Left ventricle myocardium inferior (tissue), 1 donor: ENCODE data around the gene TTYH3. TPM values are rescaled to one million over a fixed set of nuclear protein-coding genes. Genes with fewer than 3 reads are reported as not detected.

ENCODE experiments used
- DNase-seq: peaks from one replicate; pipeline ENCODE4 v3.0.0-alpha.2; 2020
- H3K27ac ChIP-seq: fragments of 200-600 bp; replicated peaks from 2 replicates; pipeline ENCODE4 v1.8.0; 2021
- H3K27me3 ChIP-seq: fragments of 200-600 bp; 2 replicates; pipeline ENCODE4 v1.8.0; 2021; ENCODE audit warnings: low read depth
- H3K36me3 ChIP-seq: fragments of 200-600 bp; 2 replicates; pipeline ENCODE4 v1.8.0; 2021
- H3K4me1 ChIP-seq: fragments of 200-600 bp; 2 replicates; pipeline ENCODE4 v1.8.0; 2021
- H3K4me3 ChIP-seq: fragments of 200-600 bp; 2 replicates; pipeline ENCODE4 v1.8.0; 2021; ENCODE audit warnings: mild to moderate bottlenecking, moderate library complexity
- H3K9me3 ChIP-seq: fragments of 200-600 bp; replicated peaks from 2 replicates; pipeline ENCODE4 v1.8.0; 2021
- CTCF ChIP-seq: fragments of 200-600 bp; IDR thresholded peaks from 2 replicates; pipeline ENCODE4 v1.8.0; 2021; ENCODE audit warnings: antibody characterized with exemption, mild to moderate bottlenecking, borderline replicate concordance
- intact Hi-C: fragments of 100-400 bp; cut with micrococcal nuclease; formaldehyde crosslinking; loops from one replicate; pipeline ENCODE4 v1.11.0; 2022
- total RNA-seq: library from RNA; stranded (reverse); fragmentation: NEBNext Ultra II Directional; extraction: Animal tissue kit (Norgen Biotek cat#: 25700); gene quantifications from one replicate; pipeline ENCODE4 v1.2.1, GENCODE V29; 2021
- donor health status: DM: no; HTN: yes; CAD: no; lungs with severe emphysema.

TTYH3 gene
- total RNA-seq, 1 donor from 2014 or later = 10.9 TPM

- Histone ChIP-seq H3K4me3 (no peak overlapping the region), H3K36me3 (peaks cover 75% of the 10 kb centered on the region), H3K9me3 (no peaks in the 10 kb centered on the region), H3K4me1 (no peaks in the 10 kb centered on the region), H3K27me3 (no peaks in the 10 kb centered on the region), H3K27ac (no peak overlapping the region)
- DNase-seq = no peak
- intact Hi-C loops = no loop called here
- TF ChIP-seq CTCF = no peak
These were observed 38.6 kb upstream of the TTYH3 start for GRCh38 chr7:2593036-2593727.

GRCh38 chr7:2594599-2594998 lies 37.2 kb upstream of the TTYH3 start:
- Histone ChIP-seq H3K27ac (no peak overlapping the region), H3K9me3 (no peaks in the 10 kb centered on the region), H3K4me3 (no peak overlapping the region), H3K4me1 (no peaks in the 10 kb centered on the region), H3K27me3 (no peaks in the 10 kb centered on the region), H3K36me3 (peaks cover 87% of the 10 kb centered on the region)
- no peak for TF ChIP-seq CTCF
- DNase-seq = no peak
- intact Hi-C loops = no loop called here

- Histone ChIP-seq H3K9me3 (no peaks in the 10 kb centered on the region), H3K4me1 (no peaks in the 10 kb centered on the region), H3K36me3 (peaks cover 85% of the 10 kb centered on the region), H3K27me3 (no peaks in the 10 kb centered on the region), H3K27ac (no peak overlapping the region), H3K4me3 (no peak overlapping the region)
- TF ChIP-seq CTCF = no peak
- intact Hi-C loops = no loop called here
- no peak for DNase-seq
These were observed 36.4 kb upstream of the TTYH3 start for GRCh38 chr7:2595258-2595860.

- Histone ChIP-seq H3K36me3 (peaks cover 84% of the 10 kb centered on the region), H3K4me1 (no peaks in the 10 kb centered on the region), H3K27ac (no peak overlapping the region), H3K4me3 (no peak overlapping the region), H3K9me3 (no peaks in the 10 kb centered on the region), H3K27me3 (no peaks in the 10 kb centered on the region)
- no peak for DNase-seq
- no peak for TF ChIP-seq CTCF
- intact Hi-C loops = no loop called here
These were observed 35.1 kb upstream of the TTYH3 start for GRCh38 chr7:2596464-2597272.

GRCh38 chr7:2597273-2597640 lies 34.5 kb upstream of the TTYH3 start:
- Histone ChIP-seq H3K27me3 (no peaks in the 10 kb centered on the region), H3K27ac (no peak overlapping the region), H3K9me3 (no peaks in the 10 kb centered on the region), H3K4me3 (no peak overlapping the region), H3K36me3 (peaks cover 85% of the 10 kb centered on the region), H3K4me1 (no peaks in the 10 kb centered on the region)
- no peak for DNase-seq
- intact Hi-C loops = no loop called here
- TF ChIP-seq CTCF = no peak
